Measurements from ENCODE around the gene NAV2.

- TF ChIP-seq, protein P1, sequence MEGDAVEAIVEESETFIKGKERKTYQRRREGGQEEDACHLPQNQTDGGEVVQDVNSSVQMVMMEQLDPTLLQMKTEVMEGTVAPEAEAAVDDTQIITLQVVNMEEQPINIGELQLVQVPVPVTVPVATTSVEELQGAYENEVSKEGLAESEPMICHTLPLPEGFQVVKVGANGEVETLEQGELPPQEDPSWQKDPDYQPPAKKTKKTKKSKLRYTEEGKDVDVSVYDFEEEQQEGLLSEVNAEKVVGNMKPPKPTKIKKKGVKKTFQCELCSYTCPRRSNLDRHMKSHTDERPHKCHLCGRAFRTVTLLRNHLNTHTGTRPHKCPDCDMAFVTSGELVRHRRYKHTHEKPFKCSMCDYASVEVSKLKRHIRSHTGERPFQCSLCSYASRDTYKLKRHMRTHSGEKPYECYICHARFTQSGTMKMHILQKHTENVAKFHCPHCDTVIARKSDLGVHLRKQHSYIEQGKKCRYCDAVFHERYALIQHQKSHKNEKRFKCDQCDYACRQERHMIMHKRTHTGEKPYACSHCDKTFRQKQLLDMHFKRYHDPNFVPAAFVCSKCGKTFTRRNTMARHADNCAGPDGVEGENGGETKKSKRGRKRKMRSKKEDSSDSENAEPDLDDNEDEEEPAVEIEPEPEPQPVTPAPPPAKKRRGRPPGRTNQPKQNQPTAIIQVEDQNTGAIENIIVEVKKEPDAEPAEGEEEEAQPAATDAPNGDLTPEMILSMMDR (conservative IDR thresholded peaks at IDR 0.05): no peak
- TF ChIP-seq EZH2 (IDR thresholded peaks at IDR 0.05; ENCODE audit: low read depth): no peak
These were observed 376.7 kb downstream of the NAV2 start for GRCh38 chr11:20089367-20089766.

Data from PC-9 (cell line).